GM23248 (cell line): ENCODE measurements around the gene SF3A2. TPM values are rescaled to one million over a fixed set of nuclear protein-coding genes. Genes with fewer than 3 reads are reported as not detected.

Experiments used
- DNase-seq: peaks from one replicate; pipeline ENCODE4 v3.0.0-alpha.2; 2015
- H2AFZ ChIP-seq: fragments of 200-600 bp; sonication (generic); 2 replicates; pipeline ENCODE4 v1.6.1; 2016; ENCODE audit warnings: antibody characterized with exemption
- H3F3A ChIP-seq: fragments of 200-600 bp; sonication (generic); 2 replicates; pipeline ENCODE4 v1.6.1; 2016; ENCODE audit warnings: mild to moderate bottlenecking, antibody characterized with exemption, mixed run types; ENCODE audit not compliant: insufficient read depth
- H3K27ac ChIP-seq: fragments of 200-600 bp; sonication (generic); 2 replicates; pipeline ENCODE4 v1.5.1; 2016; ENCODE audit warnings: mild to moderate bottlenecking
- H3K27me3 ChIP-seq: fragments of 200-600 bp; sonication (generic); replicated peaks from 2 replicates; pipeline ENCODE4 v1.6.1; 2016; ENCODE audit warnings: mild to moderate bottlenecking; ENCODE audit not compliant: insufficient read depth
- H3K36me3 ChIP-seq: fragments of 200-600 bp; sonication (generic); 2 replicates; pipeline ENCODE4 v1.6.1; 2016; ENCODE audit warnings: low read depth, mild to moderate bottlenecking
- H3K4me1 ChIP-seq: fragments of 200-600 bp; sonication (generic); 2 replicates; pipeline ENCODE4 v1.6.1; 2016; ENCODE audit warnings: mild to moderate bottlenecking; ENCODE audit not compliant: insufficient read depth
- H3K4me2 ChIP-seq: fragments of 200-600 bp; sonication (generic); one replicate; pipeline ENCODE4 v1.6.1; 2016; ENCODE audit warnings: mild to moderate bottlenecking; ENCODE audit not compliant: unreplicated experiment
- H3K4me3 ChIP-seq: fragments of 200-600 bp; sonication (generic); 2 replicates; pipeline ENCODE4 v1.5.1; 2016; ENCODE audit warnings: mild to moderate bottlenecking
- H3K79me2 ChIP-seq: fragments of 200-600 bp; sonication (generic); 2 replicates; pipeline ENCODE4 v1.6.1; 2016; ENCODE audit warnings: mild to moderate bottlenecking; ENCODE audit not compliant: insufficient read depth
- H3K9ac ChIP-seq: fragments of 200-600 bp; sonication (generic); 2 replicates; pipeline ENCODE4 v1.6.1; 2016; ENCODE audit warnings: mild to moderate bottlenecking
- H3K9me2 ChIP-seq: fragments of 200-600 bp; sonication (generic); 2 replicates; pipeline ENCODE4 v1.6.1; 2016; ENCODE audit warnings: mixed run types, mild to moderate bottlenecking, moderate library complexity; ENCODE audit not compliant: insufficient read depth
- H3K9me3 ChIP-seq: fragments of 200-600 bp; sonication (generic); one replicate; pipeline ENCODE4 v1.6.1; 2017; ENCODE audit warnings: low read depth
- H4K20me1 ChIP-seq: fragments of 200-600 bp; sonication (generic); 2 replicates; pipeline ENCODE4 v1.6.0; 2016; ENCODE audit not compliant: insufficient read depth
- EZH2 ChIP-seq: fragments of 200-600 bp; sonication (generic); IDR thresholded peaks from 2 replicates; pipeline ENCODE4 v1.6.1; 2018; ENCODE audit warnings: antibody characterized with exemption, mild to moderate bottlenecking; ENCODE audit not compliant: insufficient read depth, poor library complexity, severe bottlenecking
- EZH2phosphoT487 ChIP-seq: fragments of 200-600 bp; sonication (generic); IDR thresholded peaks from 2 replicates; pipeline ENCODE4 v1.6.1; 2018; ENCODE audit warnings: antibody characterized with exemption, moderate library complexity, mild to moderate bottlenecking, low read depth; ENCODE audit not compliant: insufficient read depth
- WGBS, 2 experiments: methylation state at CpG; one replicate each; pipeline ENCODE4 v1.1.6; 2015 to 2017; ENCODE audit warnings: low lambda C conversion rate in 2 of 2, low coverage in 1 of 2; ENCODE audit errors: missing lambda C conversion rate in 2 of 2; 5-methylcytosine and 5-hydroxymethylcytosine counted together
- in situ Hi-C: fragments of 300-500 bp; cut with MboI; formaldehyde crosslinking; loops from 2 replicates; pipeline ENCODE4 v1.15.0; 2020
- polyA plus RNA-seq: library from polyadenylated mRNA; unstranded; fragments of >200 nt; fragmentation: Nextera tagmentation; extraction: Ambion mirVana; gene quantifications from 2 replicates; pipeline ENCODE4 v1.2.1, GENCODE V29; 2016
- total RNA-seq: library from RNA; depleted of rRNA; stranded (reverse); fragments of >200 nt; shearing (Covaris generic); gene quantifications from 2 replicates; pipeline ENCODE4 v1.2.3, GENCODE V29; 2014

SF3A2 gene
- total and polyA plus RNA-seq, 2 experiments from 2014 or later, result 16.8 to 26.7 TPM

GRCh38 chr19:2228157-2229030 lies 8.2 kb upstream of the SF3A2 start:
- in situ Hi-C loops, result no loop called here
- no peak for DNase-seq
- peaks cover 25% of the 10 kb centered on the region for H3K79me2 ChIP-seq

GRCh38 chr19:2229103-2230032 lies 7.3 kb upstream of the SF3A2 start:
- 93 to 94% methylated on average over 43 to 45 of the region's 45 CpGs for WGBS, 2 experiments
- H3K4me2 ChIP-seq, result no peak overlapping the region
- H3K27me3 ChIP-seq, result no peaks in the 10 kb centered on the region
- peaks cover 19% of the 10 kb centered on the region; the same call in 1 of the 2 replicates for H3F3A ChIP-seq
- no peak overlapping the region for H3K9ac ChIP-seq
- no peaks in the 10 kb centered on the region for H3K9me3 ChIP-seq
- in situ Hi-C loops, result no loop called here
- peaks cover 2% of the 10 kb centered on the region; the same call in 1 of the 2 replicates for H3K36me3 ChIP-seq
- no peak for DNase-seq
- no peaks in the 10 kb centered on the region for H4K20me1 ChIP-seq
- no peak overlapping the region for H3K4me3 ChIP-seq
- no peak overlapping the region for H2AFZ ChIP-seq
- H3K4me1 ChIP-seq, result no peaks in the 10 kb centered on the region
- no peak for TF ChIP-seq EZH2
- no peak for TF ChIP-seq EZH2phosphoT487
- H3K79me2 ChIP-seq, result peaks cover 30% of the 10 kb centered on the region
- H3K27ac ChIP-seq, result no peak overlapping the region
- H3K9me2 ChIP-seq, result no peaks in the 10 kb centered on the region

More at GRCh38 chr19:2228157-2229030, 8.2 kb upstream of the SF3A2 start:
- TF ChIP-seq EZH2phosphoT487 (no peak), EZH2 (no peak)
- Histone ChIP-seq H3K27ac (no peak overlapping the region), H4K20me1 (no peaks in the 10 kb centered on the region), H3K4me2 (no peak overlapping the region), H3K9me2 (no peaks in the 10 kb centered on the region), H3K27me3 (no peaks in the 10 kb centered on the region), H3K4me3 (no peak overlapping the region), H3K36me3 (peaks cover 2% of the 10 kb centered on the region; the same call in 1 of the 2 replicates), H3F3A (peaks cover 19% of the 10 kb centered on the region; the same call in 1 of the 2 replicates), H2AFZ (no peak overlapping the region), H3K4me1 (no peaks in the 10 kb centered on the region), H3K9ac (no peak overlapping the region), H3K9me3 (no peaks in the 10 kb centered on the region)
- 91 to 95% methylated on average over 39 to 42 of the region's 48 CpGs for WGBS, 2 experiments

DNA sequence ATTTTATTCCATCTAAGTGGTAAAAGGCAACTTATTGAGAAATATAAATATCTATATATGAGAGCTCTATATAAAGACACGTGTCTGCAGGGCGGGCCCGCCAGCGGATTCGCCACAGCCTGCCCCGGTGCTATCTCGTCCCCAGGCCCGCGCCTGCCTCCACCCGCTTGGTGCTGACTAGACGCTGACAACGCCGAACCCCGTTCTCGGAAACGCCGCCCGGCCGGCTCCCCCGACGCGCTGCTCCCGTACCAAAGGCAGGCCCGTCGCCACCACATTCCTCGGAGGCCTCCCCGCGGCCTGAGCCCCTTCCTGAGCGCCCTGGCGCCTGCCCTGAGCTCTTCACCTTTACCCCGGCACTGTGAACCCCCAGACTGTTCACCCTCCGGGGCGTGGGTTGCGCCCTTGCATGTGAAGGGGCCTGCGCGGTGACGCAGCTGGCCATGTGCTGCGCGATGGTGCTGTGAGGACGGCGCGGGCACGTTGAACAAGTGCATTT lies 6.5 kb upstream of the SF3A2 start:
- Histone ChIP-seq H3K9me2 (no peaks in the 10 kb centered on the region), H3K4me2 (no peak overlapping the region), H3K9ac (no peak overlapping the region), H4K20me1 (no peaks in the 10 kb centered on the region), H3K36me3 (no peaks in the 10 kb centered on the region), H3K79me2 (peaks cover 37% of the 10 kb centered on the region), H3K4me1 (no peaks in the 10 kb centered on the region), H2AFZ (no peak overlapping the region), H3K27ac (no peak overlapping the region), H3K4me3 (no peak overlapping the region), H3F3A (peaks cover 19% of the 10 kb centered on the region; the same call in 1 of the 2 replicates), H3K27me3 (no peaks in the 10 kb centered on the region), H3K9me3 (no peaks in the 10 kb centered on the region)
- TF ChIP-seq EZH2phosphoT487 (no peak), EZH2 (no peak)
- DNase-seq, result no peak
- in situ Hi-C loops, result no loop called here
- WGBS, 2 experiments, result 98 to 99% methylated on average over 43 of the region's 43 CpGs
